Measurements from ENCODE around the gene PLLP.

DNA sequence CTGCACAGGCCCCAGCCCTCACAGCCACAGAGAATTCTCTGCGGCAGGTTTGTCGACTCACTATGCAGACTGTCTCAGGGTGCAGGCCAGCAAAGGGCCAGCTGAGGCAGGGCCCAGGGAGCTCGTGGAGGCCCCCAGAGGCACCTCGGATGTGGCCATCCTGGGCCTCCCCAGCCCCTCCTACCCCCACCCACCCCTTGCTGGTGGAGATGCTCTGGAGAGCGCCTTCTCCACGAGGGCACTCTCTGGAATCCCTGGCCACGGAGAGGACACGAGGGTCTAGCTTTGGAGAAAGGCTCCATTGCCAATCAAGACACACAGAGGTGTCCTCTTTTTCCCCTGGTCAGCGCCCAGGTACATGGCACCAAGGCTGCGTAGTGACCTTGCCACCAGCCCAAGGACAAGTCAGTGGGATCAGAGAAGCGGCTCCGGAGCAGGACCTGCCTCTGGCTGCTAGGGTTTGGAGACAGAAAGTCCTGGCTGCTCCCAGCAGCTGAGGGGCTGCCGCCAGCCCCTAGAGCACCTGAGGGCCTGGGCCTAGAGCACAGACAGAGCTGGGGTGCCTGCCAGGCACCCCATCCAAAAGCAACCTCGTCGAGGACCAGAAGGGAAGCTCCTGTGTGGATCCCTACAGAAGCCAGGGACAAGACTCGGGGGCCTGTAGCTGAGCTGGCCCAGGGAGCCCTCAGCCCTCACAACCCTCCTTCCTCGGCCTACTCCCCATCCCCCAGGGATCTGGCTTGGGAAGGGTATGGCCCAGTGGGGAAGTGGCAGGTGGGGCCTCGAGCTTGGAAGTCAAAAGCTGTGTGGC lies 20.7 kb downstream of the PLLP start:
- TF ChIP-seq SP1 (IDR thresholded peaks at IDR 0.05; ENCODE audit: low read depth, low read length) = no peak
- TF ChIP-seq ETV6 (conservative IDR thresholded peaks at IDR 0.05 in 1 of 2, IDR thresholded peaks at IDR 0.05 in 1 of 2; ENCODE audit: borderline replicate concordance in 1 of 2, low read depth in 1 of 2) = no peak
- TF ChIP-seq, protein P1, sequence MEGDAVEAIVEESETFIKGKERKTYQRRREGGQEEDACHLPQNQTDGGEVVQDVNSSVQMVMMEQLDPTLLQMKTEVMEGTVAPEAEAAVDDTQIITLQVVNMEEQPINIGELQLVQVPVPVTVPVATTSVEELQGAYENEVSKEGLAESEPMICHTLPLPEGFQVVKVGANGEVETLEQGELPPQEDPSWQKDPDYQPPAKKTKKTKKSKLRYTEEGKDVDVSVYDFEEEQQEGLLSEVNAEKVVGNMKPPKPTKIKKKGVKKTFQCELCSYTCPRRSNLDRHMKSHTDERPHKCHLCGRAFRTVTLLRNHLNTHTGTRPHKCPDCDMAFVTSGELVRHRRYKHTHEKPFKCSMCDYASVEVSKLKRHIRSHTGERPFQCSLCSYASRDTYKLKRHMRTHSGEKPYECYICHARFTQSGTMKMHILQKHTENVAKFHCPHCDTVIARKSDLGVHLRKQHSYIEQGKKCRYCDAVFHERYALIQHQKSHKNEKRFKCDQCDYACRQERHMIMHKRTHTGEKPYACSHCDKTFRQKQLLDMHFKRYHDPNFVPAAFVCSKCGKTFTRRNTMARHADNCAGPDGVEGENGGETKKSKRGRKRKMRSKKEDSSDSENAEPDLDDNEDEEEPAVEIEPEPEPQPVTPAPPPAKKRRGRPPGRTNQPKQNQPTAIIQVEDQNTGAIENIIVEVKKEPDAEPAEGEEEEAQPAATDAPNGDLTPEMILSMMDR (IDR thresholded peaks at IDR 0.05 in 2 of 3, conservative IDR thresholded peaks at IDR 0.05 in 1 of 3; ENCODE audit: control insufficient read depth in 2 of 3, extremely low read depth in 1 of 3, insufficient read depth in 1 of 3, low read depth in 3 of 3, low read length in 3 of 3) = no peak
- TF ChIP-seq ZNF24 (IDR thresholded peaks at IDR 0.05) = no peak
- no peak for TF ChIP-seq CREB1 (IDR thresholded peaks at IDR 0.05; ENCODE audit: low read depth)
- TF ChIP-seq POLR2A (IDR thresholded peaks at IDR 0.05; ENCODE audit: low read depth, low read length) = no peak
- TF ChIP-seq NRF1 (conservative IDR thresholded peaks at IDR 0.05; ENCODE audit: low read depth, low read length) = no peak
